KMS-11 (cell line): ENCODE results near the gene AP4S1.
"Not testable (repeated sequence)": the region's sequence is repeated elsewhere in the genome, so short reads cannot be mapped to it uniquely, and the experiment has no call there.

Source experiments
- H2AFZ ChIP-seq: fragments of 200-600 bp; sonication (generic); 2 replicates; pipeline ENCODE4 v1.6.1; 2016; ENCODE audit warnings: antibody characterized with exemption, mixed run types, low read depth
- H3K27ac ChIP-seq: fragments of 200-600 bp; sonication (generic); 2 replicates; pipeline ENCODE4 v1.6.1; 2016; ENCODE audit warnings: mild to moderate bottlenecking, mixed run types
- H3K27me3 ChIP-seq: fragments of 200-600 bp; sonication (generic); 2 replicates; pipeline ENCODE4 v1.6.1; 2017; ENCODE audit warnings: mild to moderate bottlenecking, low read depth, mixed run types, moderate library complexity; ENCODE audit not compliant: insufficient read depth
- H3K36me3 ChIP-seq: fragments of 200-600 bp; sonication (generic); 2 replicates; pipeline ENCODE4 v1.6.1; 2017; ENCODE audit warnings: mild to moderate bottlenecking, mixed run types; ENCODE audit not compliant: insufficient read depth
- H3K4me1 ChIP-seq: fragments of 200-600 bp; sonication (generic); 2 replicates; pipeline ENCODE4 v1.6.1; 2016; ENCODE audit warnings: mild to moderate bottlenecking, low read depth, mixed run types; ENCODE audit not compliant: poor library complexity, severe bottlenecking
- H3K4me2 ChIP-seq: fragments of 200-600 bp; sonication (generic); 2 replicates; pipeline ENCODE4 v1.7.0; 2016; ENCODE audit warnings: mild to moderate bottlenecking, mixed run types
- H3K4me3 ChIP-seq: fragments of 200-600 bp; sonication (generic); IDR thresholded peaks from 2 replicates; pipeline ENCODE4 v1.6.1; 2017; ENCODE audit warnings: low read depth, low read length, mixed read lengths; ENCODE audit not compliant: insufficient read depth
- H3K79me2 ChIP-seq: fragments of 200-600 bp; sonication (generic); 2 replicates; pipeline ENCODE4 v1.6.1; 2016; ENCODE audit warnings: low read depth, mixed run types; ENCODE audit not compliant: insufficient read depth
- H3K9ac ChIP-seq: fragments of 200-600 bp; sonication (generic); 2 replicates; pipeline ENCODE4 v1.6.1; 2016; ENCODE audit warnings: mild to moderate bottlenecking, mixed run types
- H4K20me1 ChIP-seq: fragments of 200-600 bp; sonication (generic); 2 replicates; pipeline ENCODE4 v1.6.1; 2016; ENCODE audit warnings: mild to moderate bottlenecking, mixed run types; ENCODE audit not compliant: insufficient read depth
- TF ChIP-seq, protein P1 (sequence below): fragments of 200-600 bp; sonication (generic); conservative IDR thresholded peaks from 2 replicates; pipeline ENCODE4 v1.6.1; 2017; ENCODE audit warnings: low read depth, mild to moderate bottlenecking, antibody characterized with exemption, low read length, moderate library complexity, mixed read lengths

The AP4S1 gene

GRCh38 chr14:31000629-31001338 lies 24.7 kb upstream of the AP4S1 start:
- no peak overlapping the region for H3K4me3 ChIP-seq
- peaks cover under 1% of the 10 kb centered on the region for H3K4me1 ChIP-seq
- H3K27me3 ChIP-seq = no peaks in the 10 kb centered on the region
- no peak overlapping the region for H3K9ac ChIP-seq
- TF ChIP-seq, protein P1, sequence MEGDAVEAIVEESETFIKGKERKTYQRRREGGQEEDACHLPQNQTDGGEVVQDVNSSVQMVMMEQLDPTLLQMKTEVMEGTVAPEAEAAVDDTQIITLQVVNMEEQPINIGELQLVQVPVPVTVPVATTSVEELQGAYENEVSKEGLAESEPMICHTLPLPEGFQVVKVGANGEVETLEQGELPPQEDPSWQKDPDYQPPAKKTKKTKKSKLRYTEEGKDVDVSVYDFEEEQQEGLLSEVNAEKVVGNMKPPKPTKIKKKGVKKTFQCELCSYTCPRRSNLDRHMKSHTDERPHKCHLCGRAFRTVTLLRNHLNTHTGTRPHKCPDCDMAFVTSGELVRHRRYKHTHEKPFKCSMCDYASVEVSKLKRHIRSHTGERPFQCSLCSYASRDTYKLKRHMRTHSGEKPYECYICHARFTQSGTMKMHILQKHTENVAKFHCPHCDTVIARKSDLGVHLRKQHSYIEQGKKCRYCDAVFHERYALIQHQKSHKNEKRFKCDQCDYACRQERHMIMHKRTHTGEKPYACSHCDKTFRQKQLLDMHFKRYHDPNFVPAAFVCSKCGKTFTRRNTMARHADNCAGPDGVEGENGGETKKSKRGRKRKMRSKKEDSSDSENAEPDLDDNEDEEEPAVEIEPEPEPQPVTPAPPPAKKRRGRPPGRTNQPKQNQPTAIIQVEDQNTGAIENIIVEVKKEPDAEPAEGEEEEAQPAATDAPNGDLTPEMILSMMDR = no peak
- H3K36me3 ChIP-seq = no peaks in the 10 kb centered on the region
- H3K4me2 ChIP-seq = no peak overlapping the region
- no peaks in the 10 kb centered on the region for H4K20me1 ChIP-seq
- H2AFZ ChIP-seq = no peak overlapping the region
- no peak overlapping the region for H3K27ac ChIP-seq
- H3K79me2 ChIP-seq = peaks cover 27% of the 10 kb centered on the region; the same call in 1 of the 2 replicates

GRCh38 chr14:31001339-31001658 lies 24.1 kb upstream of the AP4S1 start:
- H4K20me1 ChIP-seq = no peaks in the 10 kb centered on the region
- no peaks in the 10 kb centered on the region for H3K4me1 ChIP-seq
- H3K79me2 ChIP-seq = peaks cover 27% of the 10 kb centered on the region; the same call in 1 of the 2 replicates
- H3K4me3 ChIP-seq = no peak overlapping the region
- no peaks in the 10 kb centered on the region for H3K36me3 ChIP-seq
- no peak overlapping the region for H3K27ac ChIP-seq
- no peak overlapping the region for H2AFZ ChIP-seq
- H3K27me3 ChIP-seq = no peaks in the 10 kb centered on the region
- no peak overlapping the region for H3K4me2 ChIP-seq
- TF ChIP-seq, protein P1 = no peak
- H3K9ac ChIP-seq = no peak overlapping the region

DNA sequence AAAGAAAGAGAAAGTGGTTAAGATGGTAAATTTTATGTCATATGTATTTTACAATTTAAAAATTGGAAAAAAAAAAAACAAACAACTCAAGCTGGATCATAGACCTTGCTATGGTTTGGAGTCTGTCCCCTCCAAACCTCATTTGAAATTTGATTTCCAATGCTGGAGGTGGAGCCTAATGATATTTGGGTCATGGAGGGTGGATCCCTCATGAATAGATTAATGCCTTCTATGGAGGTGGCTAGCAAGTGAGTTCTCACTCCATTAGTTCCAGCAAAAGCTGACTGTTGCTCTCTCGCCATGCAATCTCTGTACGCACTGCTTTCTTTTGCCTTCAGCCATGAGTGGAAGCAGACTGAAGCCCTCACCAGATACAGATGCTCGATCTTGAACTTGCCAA lies 22.2 kb upstream of the AP4S1 start:
- Histone ChIP-seq H3K9ac (no peak overlapping the region), H3K27me3 (no peaks in the 10 kb centered on the region), H3K4me1 (peaks cover 7% of the 10 kb centered on the region), H2AFZ (no peak overlapping the region), H3K36me3 (no peaks in the 10 kb centered on the region), H3K4me2 (no peak overlapping the region), H3K27ac (no peak overlapping the region), H4K20me1 (no peaks in the 10 kb centered on the region), H3K4me3 (no peak overlapping the region), H3K79me2 (peaks cover 17% of the 10 kb centered on the region; the same call in 1 of the 2 replicates)
- TF ChIP-seq, protein P1 = no peak

- not testable (repeated sequence) for H3K36me3 ChIP-seq, H3K4me3 ChIP-seq, H3K27me3 ChIP-seq, H3K27ac ChIP-seq, H3K9ac ChIP-seq, H2AFZ ChIP-seq, H3K4me1 ChIP-seq, H3K4me2 ChIP-seq, H3K79me2 ChIP-seq, H4K20me1 ChIP-seq
Observed at GRCh38 chr14:31004007-31004406, 21.4 kb upstream of the AP4S1 start.

GRCh38 chr14:31006703-31007102 lies 18.7 kb upstream of the AP4S1 start:
- Histone ChIP-seq H2AFZ (no peak overlapping the region), H3K4me1 (peaks cover 7% of the 10 kb centered on the region), H3K79me2 (peaks cover 10% of the 10 kb centered on the region; the same call in 1 of the 2 replicates), H3K36me3 (no peaks in the 10 kb centered on the region), H3K27ac (no peak overlapping the region), H3K9ac (no peak overlapping the region), H3K4me3 (no peak overlapping the region), H3K27me3 (no peaks in the 10 kb centered on the region), H4K20me1 (no peaks in the 10 kb centered on the region), H3K4me2 (no peak overlapping the region)
- TF ChIP-seq, protein P1 = no peak
